PFSK-1 (cell line): ENCODE data around the gene PRSS21.

Experiments used
- REST ChIP-seq, 2 experiments: IDR thresholded peaks; 2 replicates each; pipeline versions ENCODE4 v1.6.1 to v1.8.0; 2011 to 2012; ENCODE audit warnings: low read depth in 2 of 2, low read length in 2 of 2, control low read depth in 1 of 2, inconsistent platforms in 1 of 2, mild to moderate bottlenecking in 1 of 2, moderate library complexity in 1 of 2; ENCODE audit not compliant: insufficient read depth in 1 of 2
- TAF1 ChIP-seq: IDR thresholded peaks from 2 replicates; pipeline ENCODE4 v1.6.1; 2012; ENCODE audit warnings: low read length, control low read depth, borderline replicate concordance; ENCODE audit not compliant: insufficient read depth

DNA sequence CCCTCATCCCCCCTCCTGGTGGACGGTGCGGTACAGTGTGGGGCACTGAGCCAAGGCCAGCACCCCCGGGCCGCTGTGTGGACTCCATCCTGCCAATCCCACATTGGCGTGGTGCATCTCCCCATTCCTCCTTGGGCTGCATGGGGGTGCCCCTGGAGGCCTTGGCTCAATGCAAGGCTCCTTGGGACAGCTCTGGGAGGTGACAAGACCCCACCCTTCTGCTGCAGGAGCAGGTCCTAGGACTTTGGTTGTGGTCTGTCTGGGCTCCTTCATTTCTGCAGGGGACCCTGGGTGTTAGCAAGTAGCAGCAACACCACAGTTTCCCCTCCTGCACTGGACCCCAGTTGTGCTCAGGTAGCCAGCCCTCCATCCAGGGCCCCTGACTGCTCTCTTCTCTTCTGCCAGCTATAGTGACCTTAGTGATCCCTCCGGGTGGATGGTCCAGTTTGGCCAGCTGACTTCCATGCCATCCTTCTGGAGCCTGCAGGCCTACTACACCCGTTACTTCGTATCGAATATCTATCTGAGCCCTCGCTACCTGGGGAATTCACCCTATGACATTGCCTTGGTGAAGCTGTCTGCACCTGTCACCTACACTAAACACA, 1.3 kb downstream of the PRSS21 start:
- no peak for TF ChIP-seq REST (IDR thresholded peaks at IDR 0.05; ENCODE audit: insufficient read depth in 1 of 2, low read depth in 2 of 2, low read length in 2 of 2)
- TF ChIP-seq TAF1 = no peak
